ENCODE measurements around the gene TESMIN.

- TF ChIP-seq POLR2A (IDR thresholded peaks at IDR 0.05; ENCODE audit: low read depth, low read length) = no peak
- TF ChIP-seq POLR2AphosphoS5 (IDR thresholded peaks at IDR 0.05; ENCODE audit: low read depth, low read length) = no peak
- no peak for TF ChIP-seq TAF1 (IDR thresholded peaks at IDR 0.05; ENCODE audit: low read depth, low read length)
- no peak for TF ChIP-seq SPI1 (IDR thresholded peaks at IDR 0.05; ENCODE audit: low read depth, low read length)
- no peak for TF ChIP-seq PAX5 (IDR thresholded peaks at IDR 0.05; ENCODE audit: insufficient read depth, low read length, severe bottlenecking)
- TF ChIP-seq POU2F2 (IDR thresholded peaks at IDR 0.05; ENCODE audit: low read depth, low read length) = no peak
These were observed 68.2 kb downstream of the TESMIN start for GRCh38 chr11:68683121-68683520.
